Measurements from ENCODE around the gene STARD5.

STARD5 gene

GRCh38 chr15:81268881-81269601 is 54.9 kb downstream of the STARD5 start:
- no peak for DNase-seq
- intact Hi-C loops (cut with DNase I) = loop anchor here (5.0 to 10.0 kb wide), 2 partner anchors 112 to 274 kb away; no protein-coding TSS in a partner anchor

GRCh38 chr15:81268340-81268739 is 55.6 kb downstream of the STARD5 start:
- intact Hi-C loops (cut with DNase I) = loop anchor here (5.0 to 10.0 kb wide), 2 partner anchors 111 to 274 kb away; no protein-coding TSS in a partner anchor
- DNase-seq = no peak

- intact Hi-C loops (cut with DNase I) = loop anchor here (5.0 to 10.0 kb wide), 2 partner anchors 109 to 271 kb away; no protein-coding TSS in a partner anchor
- peak; percentile 73 to 94 (median 87) for DNase-seq
These were observed 57.8 kb downstream of the STARD5 start for GRCh38 chr15:81265944-81266775.

- intact Hi-C loops (cut with DNase I) = loop anchor here (5.0 to 10.0 kb wide), 2 partner anchors 108 to 271 kb away; no protein-coding TSS in a partner anchor
- DNase-seq = no peak
These were observed 58.5 kb downstream of the STARD5 start for GRCh38 chr15:81265256-81265943.

GRCh38 chr15:81264072-81264857 is 59.7 kb downstream of the STARD5 start:
- DNase-seq = no peak
- intact Hi-C loops (cut with DNase I) = loop anchor here (10.0 kb wide), 1 partner anchor 269 kb away; no protein-coding TSS in a partner anchor

- no peak for DNase-seq
- intact Hi-C loops (cut with DNase I) = loop anchor here (10.0 kb wide), 1 partner anchor 269 kb away; no protein-coding TSS in a partner anchor
These were observed 60.5 kb downstream of the STARD5 start for GRCh38 chr15:81263477-81263876.

- DNase-seq = no peak
- intact Hi-C loops (cut with DNase I) = loop anchor here (10.0 kb wide), 1 partner anchor 266 kb away; no protein-coding TSS in a partner anchor
These were observed 62.6 kb downstream of the STARD5 start for GRCh38 chr15:81261172-81261811.

GRCh38 chr15:81259760-81260298 is 64.1 kb downstream of the STARD5 start:
- no peak for DNase-seq
- intact Hi-C loops (cut with DNase I) = loop anchor here (10.0 kb wide), 1 partner anchor 265 kb away; no protein-coding TSS in a partner anchor

All from head of caudate nucleus (tissue), 42 donors.